CD4-positive, alpha-beta T cell (primary cell): ENCODE results near the gene RAB11FIP3. TPM values are rescaled to one million over a fixed set of nuclear protein-coding genes. Genes with fewer than 3 reads are reported as not detected.

Experiments used
- ATAC-seq: fragments of 200-7000 bp; cut with Tn5 transposase; one replicate; pipeline ENCODE4 v1.10.0; 2022; ENCODE audit warnings: mild to moderate bottlenecking; ENCODE audit not compliant: poor library complexity
- CTCF ChIA-PET: fragments of 350-600 bp; sonication (Branson Sonifier 250); formaldehyde crosslinking; loops from one replicate; lab custom pipeline; 2021; ENCODE audit warnings: antibody characterized with exemption, inconsistent platforms; lab: Charles Lee
- POLR2A ChIA-PET: fragments of 350-600 bp; sonication (Branson Sonifier 250); formaldehyde crosslinking; loops from one replicate; lab custom pipeline; 2021; ENCODE audit warnings: antibody characterized with exemption, inconsistent platforms; lab: Charles Lee
- DNase-seq, 14 experiments: peaks; one replicate each; pipeline ENCODE4 v3.0.0-alpha.2; 2013 to 2020; ENCODE audit warnings: mixed read lengths in 2 of 14
- H3K27ac ChIP-seq, 2 donors: one replicate each; pipeline versions ENCODE4 v1.5.1 to v1.7.0; 2013; ENCODE audit warnings: low read length in 2 of 2, low read depth in 1 of 2, mild to moderate bottlenecking in 1 of 2
- H3K27me3 ChIP-seq, 2 experiments: 1 replicate in 1 of 2; 2 replicates in 1 of 2; pipeline versions ENCODE4 v1.6.1 to v1.7.0; 2013; ENCODE audit warnings: low read length in 2 of 2, control low read depth in 1 of 2, mild to moderate bottlenecking in 1 of 2, moderate library complexity in 1 of 2; ENCODE audit not compliant: insufficient read depth in 2 of 2, control insufficient read depth in 1 of 2
- H3K36me3 ChIP-seq: one replicate; pipeline ENCODE4 v1.6.1; 2013; ENCODE audit warnings: low read length, control low read depth; ENCODE audit not compliant: insufficient read depth
- H3K4me1 ChIP-seq: one replicate; pipeline ENCODE4 v1.6.1; 2013; ENCODE audit warnings: low read length, control low read depth; ENCODE audit not compliant: insufficient read depth
- H3K4me3 ChIP-seq: one replicate; pipeline ENCODE4 v1.5.1; 2013; ENCODE audit warnings: mild to moderate bottlenecking, low read length, moderate library complexity
- H3K9me3 ChIP-seq, 2 experiments: 1 replicate in 1 of 2; 2 replicates in 1 of 2; pipeline versions ENCODE4 v1.6.1 to v1.7.0; 2013; ENCODE audit warnings: low read length in 2 of 2, mild to moderate bottlenecking in 2 of 2, control low read depth in 1 of 2, moderate library complexity in 1 of 2; ENCODE audit not compliant: control insufficient read depth in 1 of 2, insufficient read depth in 1 of 2
- H3K27ac Mint-ChIP-seq: one replicate; pipeline ENCODE4 v1.8.0; 2020; ENCODE audit warnings: mixed read lengths
- H3K27me3 Mint-ChIP-seq: one replicate; pipeline ENCODE4 v1.8.0; 2021; ENCODE audit warnings: mixed read lengths
- H3K36me3 Mint-ChIP-seq: one replicate; pipeline ENCODE4 v1.8.0; 2021; ENCODE audit warnings: low read depth, mixed read lengths
- H3K4me1 Mint-ChIP-seq: one replicate; pipeline ENCODE4 v1.8.0; 2021; ENCODE audit warnings: low read depth, mixed read lengths
- H3K4me3 Mint-ChIP-seq: one replicate; pipeline ENCODE4 v1.8.0; 2020; ENCODE audit warnings: mild to moderate bottlenecking, mixed read lengths
- H3K9me3 Mint-ChIP-seq: one replicate; pipeline ENCODE4 v1.8.0; 2020; ENCODE audit warnings: mixed read lengths
- CTCF ChIP-seq: fragments of 200-600 bp; IDR thresholded peaks from one replicate; pipeline ENCODE4 v1.8.0; 2022; ENCODE audit warnings: antibody characterized with exemption, mild to moderate bottlenecking
- intact Hi-C, 2 experiments: fragments of 100-400 bp; cut with DNase I in 1 of 2; cut with micrococcal nuclease in 1 of 2; formaldehyde crosslinking; loops; one replicate each; pipeline versions ENCODE4 v1.15.1 to v1.9.0; 2023 to 2025; cut with DNase I, micrococcal nuclease
- total RNA-seq, 174 experiments: library from RNA in 2 of 174; stranded (reverse) in 2 of 174; gene quantifications; one replicate each; pipeline ENCODE4 v1.2.3 and lab custom pipeline; 2021 to 2026

RAB11FIP3 gene
- total RNA-seq, 2 experiments from 2014 or later: 28.4 to 29.0 TPM

DNA sequence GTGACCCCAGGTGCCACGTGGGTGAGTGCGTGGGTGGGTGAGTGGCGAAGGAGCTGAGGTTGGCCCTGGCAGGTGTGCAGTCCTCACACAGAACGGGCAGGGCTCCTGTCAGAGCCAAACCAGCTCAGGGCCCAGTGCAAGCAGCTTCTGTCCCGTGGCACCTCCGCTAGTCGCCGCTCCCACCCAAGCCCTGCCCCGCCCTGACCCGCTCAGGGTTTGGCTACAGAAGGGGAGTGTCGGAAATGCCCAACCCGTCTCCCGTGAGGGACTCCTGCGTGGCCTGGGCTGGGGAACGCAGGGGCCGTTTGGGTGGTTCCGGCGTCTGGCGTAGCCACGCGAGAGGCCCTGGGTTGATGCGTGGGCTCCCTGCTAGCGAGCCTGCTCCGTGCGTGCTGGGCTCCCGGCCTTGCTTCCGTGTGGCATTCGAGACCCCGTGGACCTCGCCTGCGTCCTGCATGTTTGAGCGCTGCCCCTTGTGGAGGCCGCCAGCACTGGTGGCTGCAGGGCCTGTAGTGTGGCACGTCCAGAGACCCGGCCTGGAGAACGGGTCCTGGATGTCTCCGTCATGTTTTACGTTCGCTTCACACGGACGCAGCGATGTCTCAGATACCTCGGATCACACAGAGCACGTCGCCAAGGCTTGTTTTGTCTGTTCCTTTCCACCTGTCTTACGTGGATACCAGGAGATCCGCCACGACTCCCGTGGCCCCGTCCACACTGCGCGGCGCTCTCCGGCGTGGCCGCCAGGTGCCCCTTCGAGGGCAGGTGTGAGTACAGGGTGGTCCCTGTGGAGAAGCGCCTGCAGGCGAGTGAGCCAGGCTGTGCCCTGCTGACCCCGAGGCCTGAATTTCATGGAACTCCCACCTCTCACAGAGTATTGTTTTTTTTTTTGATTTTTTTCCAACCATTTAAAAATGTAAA, 112.2 kb downstream of the RAB11FIP3 start:
- no peak for DNase-seq
- Histone ChIP-seq H3K27me3 (no peaks in the 10 kb centered on the region), H3K4me1 (peaks cover 14% of the 10 kb centered on the region), H3K4me3 (no peak overlapping the region), H3K9me3 (no peaks in the 10 kb centered on the region), H3K27ac (no peak overlapping the region), H3K36me3 (peaks cover 20% of the 10 kb centered on the region)
- intact Hi-C loops: no loop called here
- Mint-ChIP-seq H3K27me3 (no peaks in the 10 kb centered on the region), H3K9me3 (no peaks in the 10 kb centered on the region), H3K4me3 (no peak overlapping the region), H3K4me1 (no peaks in the 10 kb centered on the region), H3K27ac (no peak overlapping the region), H3K36me3 (peaks cover 4% of the 10 kb centered on the region)
- ATAC-seq: no peak
- TF ChIP-seq CTCF: no peak
- CTCF ChIA-PET: no interaction called here
- POLR2A ChIA-PET: no interaction called here

GRCh38 chr16:539901-540530, 114.6 kb downstream of the RAB11FIP3 start:
- DNase-seq: no peak
- no peaks in the 10 kb centered on the region for H3K9me3 Mint-ChIP-seq
- no peaks in the 10 kb centered on the region for H3K27me3 ChIP-seq
- intact Hi-C loops: no loop called here
- ATAC-seq: no peak
- TF ChIP-seq CTCF: no peak
- H3K4me3 ChIP-seq: no peak overlapping the region
- H3K4me1 ChIP-seq: peaks cover 3% of the 10 kb centered on the region
- no peaks in the 10 kb centered on the region for H3K4me1 Mint-ChIP-seq
- no peak overlapping the region for H3K27ac ChIP-seq
- peaks cover 0 to 6% of the 10 kb centered on the region in 2 experiments for H3K9me3 ChIP-seq
- POLR2A ChIA-PET: no interaction called here
- no peak overlapping the region for H3K27ac Mint-ChIP-seq
- peaks cover 4% of the 10 kb centered on the region for H3K36me3 Mint-ChIP-seq
- no peaks in the 10 kb centered on the region for H3K27me3 Mint-ChIP-seq
- H3K4me3 Mint-ChIP-seq: no peak overlapping the region
- CTCF ChIA-PET: no interaction called here
- H3K36me3 ChIP-seq: peaks cover 20% of the 10 kb centered on the region

DNA sequence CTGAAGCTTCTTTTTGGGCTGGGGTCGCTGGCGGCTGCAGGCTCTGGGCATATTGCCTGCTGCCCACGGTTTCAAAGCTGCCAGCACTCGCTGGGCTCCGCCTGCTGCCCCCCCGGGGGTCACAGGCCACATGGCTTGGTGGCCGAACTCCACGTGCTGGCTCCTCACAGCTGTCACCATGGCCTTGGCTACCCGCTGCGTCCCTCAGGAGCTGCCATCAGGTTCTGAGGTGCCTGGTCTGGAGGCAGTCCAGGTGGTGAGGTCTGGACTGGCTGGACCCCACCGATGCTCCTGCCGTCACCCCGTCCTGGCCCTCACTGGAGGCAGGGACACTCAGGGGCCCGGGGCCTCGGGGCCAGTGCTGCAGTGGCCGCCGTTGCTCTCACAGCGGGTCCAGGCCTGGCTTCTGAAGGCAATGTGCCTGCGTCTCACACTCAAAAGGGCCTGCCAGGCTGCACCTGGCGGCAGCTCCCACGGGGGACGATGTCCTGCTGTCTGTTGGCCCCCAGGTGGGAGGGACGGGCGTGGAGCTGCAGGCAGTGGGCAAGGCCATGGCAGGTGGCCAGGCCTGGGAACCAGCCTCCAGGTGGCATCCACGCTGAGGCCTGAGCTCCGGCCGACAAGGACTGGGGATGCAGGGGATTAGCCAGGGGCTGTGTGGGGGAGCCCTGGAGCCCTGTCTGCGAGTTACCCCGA, 115.3 kb downstream of the RAB11FIP3 start:
- CTCF ChIA-PET: no interaction called here
- POLR2A ChIA-PET: no interaction called here
- peaks cover 19% of the 10 kb centered on the region for H3K36me3 ChIP-seq
- no peaks in the 10 kb centered on the region for H3K27me3 ChIP-seq
- H3K4me1 Mint-ChIP-seq: no peaks in the 10 kb centered on the region
- no peaks in the 10 kb centered on the region for H3K27me3 Mint-ChIP-seq
- ATAC-seq (no peak), DNase-seq (no peak)
- H3K4me3 Mint-ChIP-seq: no peak overlapping the region
- H3K4me1 ChIP-seq: no peaks in the 10 kb centered on the region
- H3K36me3 Mint-ChIP-seq: peaks cover 4% of the 10 kb centered on the region
- no peaks in the 10 kb centered on the region for H3K9me3 Mint-ChIP-seq
- peaks cover 0 to 6% of the 10 kb centered on the region in 2 experiments for H3K9me3 ChIP-seq
- no peak for TF ChIP-seq CTCF
- H3K4me3 ChIP-seq: no peak overlapping the region
- intact Hi-C loops: no loop called here
- H3K27ac ChIP-seq: no peak overlapping the region
- H3K27ac Mint-ChIP-seq: no peak overlapping the region
